Left kidney (tissue), 2 donors: ENCODE data around the gene STK11. TPM values are rescaled to one million over a fixed set of nuclear protein-coding genes. Genes with fewer than 3 reads are reported as not detected.

Source experiments
- DNase-seq: peaks from one replicate; pipeline ENCODE4 v3.0.0-alpha.2; 2013
- polyA plus RNA-seq: library from polyadenylated mRNA; unstranded; fragments of 120-200 nt; gene quantifications from one replicate; pipeline ENCODE4 v1.2.1, GENCODE V29; 2013; ENCODE audit not compliant: insufficient read length

The STK11 gene
- polyA plus RNA-seq, 1 donor, result 56.2 TPM

GRCh38 chr19:1273263-1274041 is 67.9 kb downstream of the STK11 start:
- no peak for DNase-seq

GRCh38 chr19:1274081-1274851 is 68.7 kb downstream of the STK11 start:
- DNase-seq, result no peak

- DNase-seq, result no peak
Measured at GRCh38 chr19:1274852-1275259, 69.3 kb downstream of the STK11 start.

- peak; percentile 92 for DNase-seq
Measured at GRCh38 chr19:1275260-1275975, 69.8 kb downstream of the STK11 start, which contains the start of gene FAM174C. FAM174C (plus strand) TSS chr19:1275530; CDS start chr19:1275550, 20 bp downstream.

- no peak for DNase-seq
Measured at GRCh38 chr19:1275976-1276627, 70.5 kb downstream of the STK11 start.

- DNase-seq, result no peak
Measured at GRCh38 chr19:1276628-1277022, 71.0 kb downstream of the STK11 start.

- DNase-seq, result no peak
Measured at GRCh38 chr19:1277061-1277460, 71.5 kb downstream of the STK11 start.

Other genes with a start within 250 kb of the STK11 start
- 30.4 TPM for gene WDR18, start 221.4 kb upstream of the STK11 start, polyA plus RNA-seq
- gene GRIN3B, start 205.4 kb upstream of the STK11 start, polyA plus RNA-seq, result 0.71 TPM
- gene TMEM259, start 184.7 kb upstream of the STK11 start, polyA plus RNA-seq, result 92.5 TPM
- gene RNU6-2, start 184.3 kb upstream of the STK11 start, polyA plus RNA-seq, result not detected
- gene CNN2, start 179.2 kb upstream of the STK11 start, polyA plus RNA-seq, result 164 TPM
- gene ABCA7, start 165.7 kb upstream of the STK11 start, polyA plus RNA-seq, result 7.6 TPM
- gene ARHGAP45, start 138.6 kb upstream of the STK11 start, polyA plus RNA-seq, result 7.2 TPM
- 130 TPM for gene POLR2E, start 110.4 kb upstream of the STK11 start, polyA plus RNA-seq
- gene GPX4, start 101.8 kb upstream of the STK11 start, polyA plus RNA-seq, result 224 TPM
- gene SBNO2, start 31.5 kb upstream of the STK11 start, polyA plus RNA-seq, result 15.1 TPM
- gene CBARP, start 32.2 kb downstream of the STK11 start, polyA plus RNA-seq, result 1.4 TPM
- 76.3 TPM for gene ATP5F1D, start 36.0 kb downstream of the STK11 start, polyA plus RNA-seq
- gene MIDN, start 42.8 kb downstream of the STK11 start, polyA plus RNA-seq, result 43.8 TPM
- gene CIRBP, start 63.6 kb downstream of the STK11 start, polyA plus RNA-seq, result 895 TPM
- gene FAM174C, start 69.8 kb downstream of the STK11 start, polyA plus RNA-seq, result 16.2 TPM
- gene EFNA2, start 80.1 kb downstream of the STK11 start, polyA plus RNA-seq, result 1.4 TPM
- 40.2 TPM for gene NDUFS7, start 178.1 kb downstream of the STK11 start, polyA plus RNA-seq
- gene GAMT, start 195.8 kb downstream of the STK11 start, polyA plus RNA-seq, result 25.7 TPM
- gene DAZAP1, start 201.8 kb downstream of the STK11 start, polyA plus RNA-seq, result 91.8 TPM
- 539 TPM for gene RPS15, start 232.6 kb downstream of the STK11 start, polyA plus RNA-seq
- 1.3 TPM for gene APC2, start 244.3 kb downstream of the STK11 start, polyA plus RNA-seq